GM19351 (cell line): ENCODE data around the gene CCDC3.
"Not testable (repeated sequence)": the region's sequence is repeated elsewhere in the genome, so short reads cannot be mapped to it uniquely, and the experiment has no call there.

Source experiments
- ATAC-seq: cut with Tn5 transposase; IDR thresholded peaks from one replicate; pipeline ENCODE4 v1.9.1; 2021; ENCODE audit warnings: mild to moderate bottlenecking, moderate library complexity; ENCODE audit not compliant: unreplicated experiment

Gene CCDC3

DNA sequence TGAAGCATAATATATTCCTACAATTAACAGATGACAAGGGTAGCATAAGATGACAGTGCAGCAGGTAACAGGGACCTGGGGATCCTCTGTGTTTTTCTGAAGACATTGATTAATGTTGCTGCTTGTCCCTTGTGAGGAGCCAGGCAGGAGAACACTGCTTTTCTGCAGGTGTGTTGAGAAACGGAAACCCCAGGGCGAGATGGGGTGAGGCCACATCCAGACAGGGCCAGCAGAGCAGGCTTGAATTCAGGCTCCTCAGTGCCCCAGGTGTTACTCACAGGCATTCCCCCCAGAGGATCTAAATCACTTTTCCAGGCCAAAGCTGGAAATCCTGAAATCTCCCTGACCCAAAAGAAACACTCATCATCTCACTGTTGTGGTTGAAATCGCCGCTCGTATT lies 105.3 kb downstream of the CCDC3 start:
- no peak for ATAC-seq

DNA sequence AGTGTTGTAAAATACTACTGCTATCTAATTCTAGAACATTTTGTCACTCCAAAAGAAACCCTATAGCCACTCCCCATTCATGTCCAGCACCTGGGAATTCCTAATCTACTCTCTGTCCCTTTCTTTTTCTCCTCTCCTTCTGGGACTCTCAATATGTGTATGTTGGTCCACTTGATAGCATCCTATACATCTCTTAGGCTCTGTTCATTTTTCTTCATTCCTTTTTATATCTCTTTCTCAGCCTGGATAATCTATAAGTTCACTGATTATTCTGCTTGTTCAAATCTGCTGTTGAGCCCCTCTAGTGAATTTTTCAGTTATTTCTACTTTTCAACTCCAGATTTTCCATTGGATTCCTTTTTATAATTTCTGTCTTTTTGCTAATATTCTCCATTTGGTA lies 108.6 kb downstream of the CCDC3 start:
- no peak for ATAC-seq

- no peak for ATAC-seq
These were observed 110.6 kb downstream of the CCDC3 start for GRCh38 chr10:12890958-12891357.

- no peak for ATAC-seq
These were observed 113.0 kb downstream of the CCDC3 start for GRCh38 chr10:12888470-12888869.

- no peak for ATAC-seq
These were observed 113.7 kb downstream of the CCDC3 start for GRCh38 chr10:12887780-12888179.

DNA sequence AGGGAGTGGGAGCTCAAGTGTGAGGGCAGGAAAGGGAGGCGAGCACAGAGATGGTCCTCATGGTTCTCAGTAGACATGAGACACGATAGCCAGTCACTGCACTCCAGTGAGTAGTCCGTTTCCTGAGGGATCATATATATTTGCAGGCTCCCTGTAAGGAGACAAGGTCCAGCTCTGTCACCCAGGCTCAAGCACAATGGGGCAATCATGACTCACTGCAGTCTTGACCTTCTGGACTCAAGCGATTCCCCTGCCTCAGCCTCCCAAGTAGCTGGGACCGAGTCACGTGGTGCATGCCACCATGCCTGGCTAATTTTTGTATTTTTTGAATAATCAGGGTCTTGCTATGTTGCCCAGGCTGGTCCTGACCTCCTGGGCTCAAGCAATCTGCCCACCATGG lies 116.7 kb downstream of the CCDC3 start:
- no peak for ATAC-seq

- ATAC-seq, result no peak
These were observed 121.1 kb downstream of the CCDC3 start for GRCh38 chr10:12880423-12880822.

DNA sequence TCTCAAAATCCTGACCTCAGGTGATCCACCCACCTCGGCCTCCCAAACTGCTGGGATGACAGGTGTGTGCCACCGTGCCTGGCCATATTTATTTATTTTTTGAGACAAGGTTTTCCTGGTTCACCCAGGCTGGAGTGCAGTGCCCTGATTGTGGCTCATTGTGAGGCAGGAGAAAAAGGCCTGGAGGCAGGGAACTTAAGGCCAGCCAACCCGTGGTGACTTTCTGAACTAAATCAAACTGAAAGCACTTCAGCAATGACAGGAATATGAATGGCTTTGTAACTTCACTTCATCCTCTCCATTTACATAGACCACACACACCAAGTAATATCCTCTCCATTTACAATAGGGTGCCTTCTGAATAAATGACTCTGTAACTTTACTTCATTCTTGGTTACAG lies 124.4 kb downstream of the CCDC3 start:
- no peak for ATAC-seq

DNA sequence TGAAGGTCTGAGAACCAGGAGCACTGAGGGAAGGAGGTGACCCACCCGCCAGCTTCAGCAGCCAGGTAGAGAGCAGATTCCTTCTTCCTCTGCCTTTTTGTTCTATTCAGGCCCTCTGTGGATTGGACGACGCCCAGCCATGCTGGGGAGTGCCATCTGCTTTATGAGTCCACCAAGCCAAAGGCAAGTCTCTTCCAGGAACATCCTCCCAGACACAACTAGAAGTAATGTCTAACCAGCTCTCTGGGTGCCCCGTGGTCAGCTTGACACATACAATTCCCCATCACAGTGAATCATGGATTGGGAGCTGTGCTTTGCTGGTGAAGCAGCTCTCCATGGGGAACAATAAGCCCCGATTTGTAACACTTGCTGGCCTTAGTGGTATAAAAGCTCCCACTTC lies 125.2 kb downstream of the CCDC3 start:
- ATAC-seq, result no peak

GRCh38 chr10:12875100-12875499 lies 126.4 kb downstream of the CCDC3 start:
- no peak for ATAC-seq

- ATAC-seq, result no peak
These were observed 127.0 kb downstream of the CCDC3 start for GRCh38 chr10:12874501-12874900.

GRCh38 chr10:12873172-12873571 lies 128.3 kb downstream of the CCDC3 start:
- no peak for ATAC-seq

DNA sequence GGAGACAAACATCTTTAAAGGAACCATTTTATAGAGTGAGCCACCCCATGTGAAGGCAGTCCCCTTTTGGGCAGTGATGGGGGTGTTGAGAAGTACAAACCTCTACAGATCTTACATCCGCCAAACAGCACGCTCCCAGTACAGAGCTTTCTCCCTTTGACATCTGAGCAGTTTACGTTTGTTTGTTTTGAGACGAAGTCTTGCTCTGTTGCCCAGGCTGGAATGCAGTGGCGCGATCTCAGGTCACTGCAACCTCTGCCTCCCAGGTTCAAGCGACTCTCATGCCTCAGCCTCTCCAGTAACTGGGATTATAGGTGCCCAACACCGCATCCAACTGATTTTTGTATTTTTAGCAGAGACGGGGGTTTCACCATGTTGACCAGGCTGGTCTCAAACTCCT lies 128.9 kb downstream of the CCDC3 start:
- no peak for ATAC-seq

- no peak for ATAC-seq
These were observed 132.1 kb downstream of the CCDC3 start for GRCh38 chr10:12869427-12869826.

DNA sequence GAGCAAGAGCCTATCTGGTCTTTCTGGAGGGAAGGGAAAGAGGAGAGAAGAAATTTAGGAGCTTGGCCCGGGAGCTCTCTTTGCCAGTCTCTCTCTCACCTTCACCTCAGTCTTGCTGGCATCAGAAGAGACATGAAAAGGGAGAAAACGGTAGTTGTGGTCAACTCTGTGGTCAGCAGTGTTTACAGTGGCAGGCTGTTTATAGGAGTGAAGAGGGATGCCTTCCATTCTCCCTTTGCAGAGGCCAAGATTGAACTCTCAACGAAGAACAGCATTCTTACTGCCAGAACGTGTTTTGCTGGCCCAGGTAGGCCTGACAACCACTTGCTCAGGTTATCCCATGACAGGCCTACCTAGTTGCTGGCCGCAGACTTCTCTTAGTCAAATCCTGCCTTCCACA lies 133.3 kb downstream of the CCDC3 start:
- ATAC-seq, result no peak

DNA sequence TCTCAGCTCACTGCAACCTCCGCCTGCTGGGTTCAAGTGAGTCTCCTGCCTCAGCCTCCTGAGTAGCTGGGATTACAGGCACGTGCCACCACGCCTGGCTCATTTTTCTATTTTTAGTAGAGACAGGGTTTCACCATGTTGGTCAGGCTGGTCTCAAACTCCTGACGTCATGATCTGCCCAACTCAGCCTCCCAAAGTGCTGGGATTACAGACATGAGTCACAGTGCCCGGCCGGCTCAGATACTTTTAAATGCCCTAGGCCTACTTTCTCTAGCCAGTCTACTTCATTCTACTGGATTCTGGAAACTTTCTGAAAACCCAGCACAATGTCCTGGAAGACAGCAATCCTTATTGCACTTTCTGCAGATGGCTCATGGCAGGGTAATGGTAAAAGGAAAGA lies 136.0 kb downstream of the CCDC3 start:
- ATAC-seq, result not testable (repeated sequence)

DNA sequence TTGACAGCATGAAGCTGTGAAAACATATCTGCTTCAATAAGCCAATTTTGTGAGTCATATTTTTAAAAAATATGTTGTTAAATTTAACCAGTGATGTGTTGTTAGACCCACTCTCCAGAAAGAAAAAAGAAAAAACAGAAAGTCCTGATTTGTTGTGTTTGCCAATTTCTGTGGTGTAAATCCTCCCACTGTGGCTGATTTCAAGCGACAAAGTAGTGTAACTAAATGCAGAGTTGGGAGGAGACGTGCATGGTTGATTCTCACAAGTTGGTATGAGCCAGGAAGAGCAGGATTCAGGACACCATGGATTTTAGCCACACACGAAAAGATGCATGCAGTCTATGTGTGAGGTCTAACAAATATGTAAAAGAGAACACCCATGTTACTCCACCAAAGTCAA lies 139.1 kb downstream of the CCDC3 start:
- ATAC-seq, result no peak

DNA sequence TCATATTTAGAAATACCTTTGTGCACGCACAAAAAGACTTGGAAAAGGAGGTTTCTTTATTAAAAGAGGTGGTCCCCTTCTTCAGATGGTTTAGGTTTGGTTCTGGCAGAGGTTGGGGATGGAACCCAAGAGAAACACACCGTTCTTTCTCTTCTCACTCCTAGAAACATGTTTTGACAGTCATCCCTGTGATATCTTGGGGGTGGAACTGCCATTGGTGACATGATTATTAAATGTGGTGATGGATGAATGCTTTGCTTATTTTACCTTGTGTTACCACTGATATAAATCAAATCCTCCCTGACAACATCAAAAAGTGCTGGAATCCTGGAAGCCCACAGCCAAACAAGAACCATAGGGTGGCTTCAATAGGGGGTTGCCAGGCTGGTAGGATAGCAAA lies 146.5 kb downstream of the CCDC3 start:
- ATAC-seq, result no peak

DNA sequence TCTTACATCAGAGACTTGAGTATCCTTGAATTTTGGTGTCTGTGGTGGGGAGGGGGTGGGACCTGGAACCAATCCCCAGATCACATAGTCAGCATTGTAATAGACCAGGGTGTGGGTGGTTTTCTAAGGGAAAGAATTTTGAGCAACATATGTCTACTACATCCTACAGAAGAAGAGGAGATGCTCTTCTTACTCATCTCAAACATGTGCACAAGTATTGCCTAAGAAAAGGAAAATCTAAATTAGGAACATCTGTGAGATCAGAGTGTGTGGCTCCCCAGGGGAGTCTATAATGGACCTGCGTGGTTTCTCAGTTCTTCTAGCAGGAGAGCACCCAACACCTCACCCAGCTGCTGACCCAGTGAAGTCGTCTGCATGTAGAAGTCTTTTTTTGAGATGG lies 148.8 kb downstream of the CCDC3 start:
- no peak for ATAC-seq

DNA sequence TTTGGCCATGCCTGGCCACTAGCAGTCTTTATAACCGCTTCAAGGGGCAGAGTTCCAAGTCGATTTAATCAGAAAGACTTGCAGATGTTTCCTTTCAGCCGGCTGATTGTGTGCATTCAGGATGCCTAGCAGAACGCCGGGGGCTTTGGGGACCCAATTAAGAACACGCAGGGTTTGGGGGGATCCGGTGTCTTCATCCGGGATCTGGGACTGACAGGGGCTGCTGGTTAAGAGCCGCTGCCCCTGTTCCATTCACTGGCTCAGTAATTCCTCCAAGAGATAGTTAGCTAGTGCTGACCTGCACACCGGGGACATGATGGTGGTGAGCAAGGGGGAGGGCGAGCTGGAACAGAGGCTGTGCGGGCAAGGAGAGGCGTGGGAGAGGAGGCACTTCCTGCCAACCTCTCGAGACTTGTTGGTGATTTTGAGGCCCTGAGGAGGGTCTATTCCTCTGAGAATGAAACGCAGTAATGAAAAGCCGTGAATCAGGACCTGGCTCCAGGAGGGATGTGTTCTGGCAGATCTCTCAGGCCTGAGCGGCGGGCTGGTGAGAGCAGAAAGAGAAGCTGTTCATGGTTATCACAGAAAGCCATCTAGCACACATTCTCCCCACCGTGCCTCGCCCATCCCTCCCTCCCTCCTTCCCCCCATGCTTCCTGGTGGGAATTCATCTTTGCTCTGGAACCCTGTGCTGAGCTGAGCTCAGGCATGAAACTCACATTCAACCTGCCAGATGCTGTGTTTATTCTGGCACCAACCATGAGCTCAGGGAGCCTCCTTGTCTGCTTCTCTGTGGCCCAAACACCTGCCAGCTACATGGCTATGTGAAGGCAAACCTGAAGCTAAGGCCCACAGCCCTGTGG lies 152.0 kb downstream of the CCDC3 start:
- no peak for ATAC-seq

GRCh38 chr10:12848439-12849173 lies 152.9 kb downstream of the CCDC3 start:
- ATAC-seq, result no peak

- peak; percentile 54 for ATAC-seq
These were observed 154.0 kb downstream of the CCDC3 start for GRCh38 chr10:12847361-12847975.
